Measurements from ENCODE around the gene SCARB1.

Gene SCARB1

GRCh38 chr12:124805050-124805449 lies 58.6 kb downstream of the SCARB1 start:
- DNase-seq (ENCODE audit: low read depth), result no peak
- TF ChIP-seq, protein P1, sequence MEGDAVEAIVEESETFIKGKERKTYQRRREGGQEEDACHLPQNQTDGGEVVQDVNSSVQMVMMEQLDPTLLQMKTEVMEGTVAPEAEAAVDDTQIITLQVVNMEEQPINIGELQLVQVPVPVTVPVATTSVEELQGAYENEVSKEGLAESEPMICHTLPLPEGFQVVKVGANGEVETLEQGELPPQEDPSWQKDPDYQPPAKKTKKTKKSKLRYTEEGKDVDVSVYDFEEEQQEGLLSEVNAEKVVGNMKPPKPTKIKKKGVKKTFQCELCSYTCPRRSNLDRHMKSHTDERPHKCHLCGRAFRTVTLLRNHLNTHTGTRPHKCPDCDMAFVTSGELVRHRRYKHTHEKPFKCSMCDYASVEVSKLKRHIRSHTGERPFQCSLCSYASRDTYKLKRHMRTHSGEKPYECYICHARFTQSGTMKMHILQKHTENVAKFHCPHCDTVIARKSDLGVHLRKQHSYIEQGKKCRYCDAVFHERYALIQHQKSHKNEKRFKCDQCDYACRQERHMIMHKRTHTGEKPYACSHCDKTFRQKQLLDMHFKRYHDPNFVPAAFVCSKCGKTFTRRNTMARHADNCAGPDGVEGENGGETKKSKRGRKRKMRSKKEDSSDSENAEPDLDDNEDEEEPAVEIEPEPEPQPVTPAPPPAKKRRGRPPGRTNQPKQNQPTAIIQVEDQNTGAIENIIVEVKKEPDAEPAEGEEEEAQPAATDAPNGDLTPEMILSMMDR (IDR thresholded peaks at IDR 0.05; ENCODE audit: low read length, missing control alignments), result no peak
- H3K4me3 ChIP-seq (replicated peaks; ENCODE audit: low read depth, low read length), result no peak overlapping the region

DNA sequence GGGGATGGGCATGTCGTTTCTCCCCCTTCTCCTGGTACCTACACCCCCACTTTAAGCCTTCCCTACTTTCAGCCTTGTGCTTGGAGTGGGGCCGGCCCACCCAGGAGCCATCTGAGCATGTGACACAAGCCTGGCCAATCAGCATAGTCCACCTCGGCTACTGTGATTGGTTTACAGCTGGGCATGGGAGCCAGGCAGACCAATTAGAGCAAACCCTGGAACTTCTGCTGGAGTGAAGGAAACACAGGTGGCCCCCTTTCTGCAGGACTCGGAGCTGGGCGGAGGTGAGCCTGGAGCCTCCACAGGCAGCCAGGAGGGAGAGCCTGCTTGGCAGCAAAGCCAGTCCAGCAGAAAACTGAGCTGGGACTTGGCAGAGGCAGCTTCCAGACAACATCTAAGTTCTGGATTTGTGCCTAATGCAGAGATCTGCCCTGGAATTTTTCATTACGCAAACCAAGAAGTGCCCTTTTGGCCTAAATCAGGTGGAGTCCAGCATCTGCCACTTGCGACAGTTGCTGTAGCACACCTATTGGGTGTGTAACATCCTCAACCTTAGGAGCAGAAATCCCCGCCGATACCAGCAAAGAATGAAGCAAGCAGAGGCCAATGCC lies 59.5 kb downstream of the SCARB1 start:
- no peak for DNase-seq (ENCODE audit: low read depth)
- TF ChIP-seq, protein P1 (IDR thresholded peaks at IDR 0.05; ENCODE audit: low read length, missing control alignments), result no peak
- no peak overlapping the region for H3K4me3 ChIP-seq (replicated peaks; ENCODE audit: low read depth, low read length)

- DNase-seq (ENCODE audit: low read depth), result no peak
- no peak overlapping the region for H3K4me3 ChIP-seq (replicated peaks; ENCODE audit: low read depth, low read length)
- TF ChIP-seq, protein P1 (IDR thresholded peaks at IDR 0.05; ENCODE audit: low read length, missing control alignments), result no peak
Observed at GRCh38 chr12:124802361-124802760, 61.3 kb downstream of the SCARB1 start.

DNA sequence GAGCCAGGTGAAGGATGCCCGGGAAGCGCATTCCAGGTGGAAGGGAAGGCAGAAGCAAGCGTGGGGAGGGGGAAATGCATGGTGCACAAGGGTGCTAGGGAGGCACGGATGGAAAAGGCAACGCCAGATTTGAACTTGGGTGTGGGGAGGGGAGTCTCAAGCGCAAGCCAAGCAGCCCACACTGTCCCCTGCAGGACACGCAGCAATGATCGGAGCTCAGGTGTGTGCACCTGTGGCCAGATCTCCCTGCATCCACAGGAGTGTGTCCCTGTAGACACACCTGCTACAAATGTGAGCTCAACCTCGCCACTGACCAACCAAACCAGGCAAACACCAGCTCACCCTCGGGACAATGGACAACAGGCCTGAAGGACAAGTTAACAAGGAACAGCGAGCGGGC lies 63.2 kb downstream of the SCARB1 start:
- TF ChIP-seq, protein P1 (IDR thresholded peaks at IDR 0.05; ENCODE audit: low read length, missing control alignments), result no peak
- DNase-seq (ENCODE audit: low read depth), result no peak
- no peak overlapping the region for H3K4me3 ChIP-seq (replicated peaks; ENCODE audit: low read depth, low read length)

- TF ChIP-seq, protein P1 (IDR thresholded peaks at IDR 0.05; ENCODE audit: low read length, missing control alignments), result no peak
- DNase-seq (ENCODE audit: low read depth), result no peak
- H3K4me3 ChIP-seq (replicated peaks; ENCODE audit: low read depth, low read length), result no peak overlapping the region
Observed at GRCh38 chr12:124797321-124797720, 66.3 kb downstream of the SCARB1 start.

DNA sequence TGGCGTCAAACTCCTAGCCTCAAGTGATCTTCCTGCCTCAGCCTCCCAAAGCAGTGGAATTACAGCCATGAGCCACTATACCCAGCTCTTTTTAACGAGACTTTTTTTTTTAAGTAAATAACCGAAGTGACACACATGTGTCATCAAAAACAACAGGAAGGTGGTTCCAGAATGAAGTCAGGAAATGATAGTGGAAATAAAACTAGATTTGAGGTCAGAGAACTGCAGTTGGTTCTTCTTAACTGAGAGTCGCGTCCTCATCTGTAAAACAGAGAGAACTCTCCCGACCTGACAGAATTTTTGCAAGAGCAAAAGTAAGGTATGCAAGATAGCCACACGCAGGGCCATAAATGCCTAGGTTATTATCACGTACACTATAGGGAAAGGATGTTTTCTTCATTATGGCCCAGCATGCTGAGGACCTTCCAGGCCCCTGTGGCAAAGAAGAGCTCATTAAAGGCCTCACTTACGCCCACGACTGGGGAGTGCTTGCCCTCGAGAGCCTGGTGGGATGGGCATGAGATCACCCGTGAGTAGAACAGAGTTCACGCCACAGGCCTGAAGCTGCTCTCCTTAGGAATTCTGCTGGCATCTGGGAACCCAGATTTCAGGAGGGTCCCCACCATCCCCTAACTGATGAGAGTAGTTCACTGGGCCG lies 67.2 kb downstream of the SCARB1 start:
- DNase-seq (ENCODE audit: low read depth), result no peak
- H3K4me3 ChIP-seq (replicated peaks; ENCODE audit: low read depth, low read length), result no peak overlapping the region
- TF ChIP-seq, protein P1 (IDR thresholded peaks at IDR 0.05; ENCODE audit: low read length, missing control alignments), result no peak
